WTC11 (cell line): ENCODE data around the gene KAT8. TPM values are rescaled to one million over a fixed set of nuclear protein-coding genes. Genes with fewer than 3 reads are reported as not detected.

Experiments
- AFF4 ChIP-seq: sonication (generic); formaldehyde crosslinking; IDR thresholded peaks from 2 replicates; pipeline ENCODE4 v1.8.1; 2023; ENCODE audit warnings: mild to moderate bottlenecking, missing genetic modification reagents, borderline replicate concordance
- ATF3 ChIP-seq: sonication (generic); formaldehyde crosslinking; conservative IDR thresholded peaks from 2 replicates; pipeline ENCODE4 v1.8.1; 2022; ENCODE audit warnings: mild to moderate bottlenecking, missing genetic modification reagents
- CBFB ChIP-seq: sonication (generic); formaldehyde crosslinking; IDR thresholded peaks from 2 replicates; pipeline ENCODE4 v1.8.1; 2022; ENCODE audit warnings: mild to moderate bottlenecking, low read depth, missing genetic modification reagents
- CTCF ChIP-seq: fragments of 200-600 bp; IDR thresholded peaks from 2 replicates; pipeline ENCODE4 v1.8.0; 2022; ENCODE audit warnings: antibody characterized with exemption
- FOXP4 ChIP-seq: sonication (generic); formaldehyde crosslinking; IDR thresholded peaks from 2 replicates; pipeline ENCODE4 v1.8.0; 2022; ENCODE audit warnings: mild to moderate bottlenecking, missing genetic modification reagents
- HMGXB4 ChIP-seq: sonication (generic); formaldehyde crosslinking; IDR thresholded peaks from 2 replicates; pipeline ENCODE4 v1.8.1; 2023; ENCODE audit warnings: mild to moderate bottlenecking, moderate library complexity, missing genetic modification reagents
- MLX ChIP-seq: sonication (generic); formaldehyde crosslinking; IDR thresholded peaks from 2 replicates; pipeline ENCODE4 v1.8.1; 2023; ENCODE audit warnings: mild to moderate bottlenecking, missing genetic modification reagents, moderate library complexity
- NFYB ChIP-seq: sonication (generic); formaldehyde crosslinking; conservative IDR thresholded peaks from 2 replicates; pipeline ENCODE4 v1.8.0; 2022; ENCODE audit warnings: low read depth, missing genetic modification reagents
- NR1H2 ChIP-seq: sonication (generic); formaldehyde crosslinking; IDR thresholded peaks from 2 replicates; pipeline ENCODE4 v1.9.0; 2021; ENCODE audit warnings: mild to moderate bottlenecking, moderate library complexity, missing genetic modification reagents
- NR3C1 ChIP-seq: sonication (generic); formaldehyde crosslinking; conservative IDR thresholded peaks from 2 replicates; pipeline ENCODE4 v1.8.1; 2023; ENCODE audit warnings: low read depth, mild to moderate bottlenecking, missing genetic modification reagents
- PREB ChIP-seq: sonication (generic); formaldehyde crosslinking; IDR thresholded peaks from 2 replicates; pipeline ENCODE4 v1.8.1; 2022; ENCODE audit warnings: mild to moderate bottlenecking, missing genetic modification reagents, moderate library complexity, borderline replicate concordance
- RELA ChIP-seq: sonication (generic); formaldehyde crosslinking; IDR thresholded peaks from 2 replicates; pipeline ENCODE4 v1.8.1; 2022; ENCODE audit warnings: missing genetic modification reagents, mild to moderate bottlenecking, borderline replicate concordance
- SMAD3 ChIP-seq: sonication (generic); formaldehyde crosslinking; IDR thresholded peaks from 2 replicates; pipeline ENCODE4 v1.8.0; 2022; ENCODE audit warnings: missing genetic modification reagents, mild to moderate bottlenecking, borderline replicate concordance
- USF1 ChIP-seq: sonication (generic); formaldehyde crosslinking; IDR thresholded peaks from 2 replicates; pipeline ENCODE4 v1.8.0; 2022; ENCODE audit warnings: mild to moderate bottlenecking, missing genetic modification reagents
- ZBTB21 ChIP-seq: sonication (generic); formaldehyde crosslinking; IDR thresholded peaks from 2 replicates; pipeline ENCODE4 v1.8.1; 2023; ENCODE audit warnings: mild to moderate bottlenecking, missing genetic modification reagents, borderline replicate concordance
- ZNF263 ChIP-seq: sonication (generic); formaldehyde crosslinking; IDR thresholded peaks from 2 replicates; pipeline ENCODE4 v1.8.1; 2022; ENCODE audit warnings: low read depth, mild to moderate bottlenecking, moderate library complexity, missing genetic modification reagents
- ZSCAN18 ChIP-seq: fragments of 250-450 bp; sonication (Bioruptor Pico); IDR thresholded peaks from 2 replicates; pipeline ENCODE4 v2.1.2; 2022; ENCODE audit warnings: mild to moderate bottlenecking, moderate library complexity
- total RNA-seq: library from RNA; stranded (reverse); gene quantifications from 3 replicates; pipeline ENCODE4 v1.2.3, GENCODE V29; 2021

The KAT8 gene
- total RNA-seq, 1 experiment from 2014 or later = 70.8 TPM

GRCh38 chr16:31138621-31139578, 21.4 kb downstream of the KAT8 start (continued):
- no peak for TF ChIP-seq NR1H2
- no peak for TF ChIP-seq CTCF
- no peak for TF ChIP-seq NR3C1 (CRISPR knock-in tag)
- TF ChIP-seq HMGXB4 (CRISPR knock-in tag) = no peak
- TF ChIP-seq ATF3 (CRISPR knock-in tag) = no peak
- TF ChIP-seq SMAD3 = no peak
- TF ChIP-seq CBFB = no peak
- no peak for TF ChIP-seq PREB (CRISPR knock-in tag)
- TF ChIP-seq USF1 = peak; percentile 43; the same call in 1 of the 2 replicates
- TF ChIP-seq MLX = no peak
- TF ChIP-seq ZNF263 (CRISPR knock-in tag) = no peak
- TF ChIP-seq ZSCAN18 (CRISPR knock-in tag) = no peak
- no peak for TF ChIP-seq NFYB
- no peak for TF ChIP-seq ZBTB21 (CRISPR knock-in tag)
- TF ChIP-seq RELA (CRISPR knock-in tag) = no peak
- no peak for TF ChIP-seq FOXP4
- no peak for TF ChIP-seq AFF4
